GM03348 (cell line): ENCODE data around the gene OR10G3.
"Not testable (repeated sequence)": the region's sequence is repeated elsewhere in the genome, so short reads cannot be mapped to it uniquely, and the experiment has no call there.

Experiments used
- DNase-seq: peaks from one replicate; pipeline ENCODE4 v3.0.0; 2012; ENCODE audit warnings: low spot score

Gene OR10G3

GRCh38 chr14:21579976-21580375, at the start of gene OR10G3:
OR10G3 (minus strand) TSS chr14:21580076; CDS start chr14:21570744, 9,332 bp downstream.
- no peak for DNase-seq

GRCh38 chr14:21626491-21627230, 46.8 kb upstream of the OR10G3 start:
- no peak for DNase-seq

DNA sequence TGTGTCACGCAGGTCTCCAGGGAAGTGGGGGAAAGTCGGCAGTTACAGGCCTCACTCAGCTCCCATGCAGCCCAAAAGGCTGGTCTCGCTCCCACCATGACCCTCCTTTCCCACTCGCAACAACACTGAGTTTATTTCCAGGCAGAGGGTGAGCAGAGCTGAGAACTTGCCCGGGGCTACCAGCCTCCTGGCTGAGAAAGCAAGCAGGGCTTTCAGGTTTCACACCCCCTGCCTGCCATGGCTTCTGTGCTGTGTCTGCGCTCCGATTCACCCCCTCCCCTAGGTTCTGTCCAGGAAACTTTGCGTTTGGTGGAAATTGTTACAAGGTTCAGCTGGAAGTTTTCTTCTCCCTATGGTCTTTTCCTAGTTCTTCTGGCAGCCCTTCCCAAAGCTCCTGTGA, 37.7 kb upstream of the OR10G3 start:
- DNase-seq = no peak

DNA sequence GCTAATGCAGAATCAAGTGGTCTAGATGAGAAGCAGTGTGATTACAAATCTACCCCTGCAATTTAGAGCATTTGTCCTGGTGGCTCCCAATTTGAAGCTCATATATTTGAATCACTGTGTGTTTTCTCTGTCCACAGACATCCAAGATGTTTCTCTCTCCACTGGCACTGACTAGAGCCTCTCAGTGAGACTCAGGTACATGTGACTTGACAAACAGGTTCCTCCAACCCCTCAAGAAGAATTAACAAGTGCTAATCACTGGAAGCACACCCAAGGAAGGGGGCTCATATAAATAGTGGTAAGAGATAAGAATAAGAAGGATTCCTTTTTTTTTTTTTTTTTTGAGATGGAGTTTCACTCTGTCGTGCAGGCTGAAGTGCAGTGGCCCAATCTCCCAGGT, 34.4 kb upstream of the OR10G3 start:
- no peak for DNase-seq

GRCh38 chr14:21612324-21612723, 32.4 kb upstream of the OR10G3 start:
- DNase-seq = no peak

- DNase-seq = not testable (repeated sequence)
Measured at GRCh38 chr14:21602181-21602580, 22.3 kb upstream of the OR10G3 start.

GRCh38 chr14:21589317-21589716, 9.4 kb upstream of the OR10G3 start:
- DNase-seq = no peak

- DNase-seq = no peak
Measured at GRCh38 chr14:21575661-21576060, 4.2 kb downstream of the OR10G3 start.

- DNase-seq = no peak
Measured at GRCh38 chr14:21572604-21573003, 7.3 kb downstream of the OR10G3 start.

- no peak for DNase-seq
Measured at GRCh38 chr14:21558703-21559170, 21.1 kb downstream of the OR10G3 start.

- peak; percentile 80 for DNase-seq
Measured at GRCh38 chr14:21557084-21557901, 22.6 kb downstream of the OR10G3 start.

GRCh38 chr14:21556378-21557083, 23.3 kb downstream of the OR10G3 start:
- no peak for DNase-seq

DNA sequence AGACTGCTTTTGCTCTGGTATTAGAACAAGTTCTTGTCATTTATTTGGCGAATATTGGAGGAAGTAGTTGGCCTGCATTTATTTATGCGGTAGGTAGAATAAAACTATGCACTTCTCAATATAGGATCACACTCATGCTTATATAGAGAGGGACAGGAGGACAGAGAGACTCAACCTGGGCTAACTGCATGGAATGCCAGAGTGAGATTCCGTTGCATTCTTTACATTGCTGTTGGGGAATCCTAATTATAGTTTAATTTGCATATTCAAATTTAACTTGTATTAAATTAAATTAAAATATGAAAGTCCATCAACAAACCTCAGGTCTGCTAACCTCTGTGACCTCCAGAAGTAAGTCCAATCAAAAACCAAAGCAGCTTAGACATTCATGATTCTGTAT, 26.6 kb downstream of the OR10G3 start:
- DNase-seq = no peak

GRCh38 chr14:21544588-21544987, 35.3 kb downstream of the OR10G3 start:
- DNase-seq = not testable (repeated sequence)

- no peak for DNase-seq
Measured at GRCh38 chr14:21543963-21544362, 35.9 kb downstream of the OR10G3 start.

DNA sequence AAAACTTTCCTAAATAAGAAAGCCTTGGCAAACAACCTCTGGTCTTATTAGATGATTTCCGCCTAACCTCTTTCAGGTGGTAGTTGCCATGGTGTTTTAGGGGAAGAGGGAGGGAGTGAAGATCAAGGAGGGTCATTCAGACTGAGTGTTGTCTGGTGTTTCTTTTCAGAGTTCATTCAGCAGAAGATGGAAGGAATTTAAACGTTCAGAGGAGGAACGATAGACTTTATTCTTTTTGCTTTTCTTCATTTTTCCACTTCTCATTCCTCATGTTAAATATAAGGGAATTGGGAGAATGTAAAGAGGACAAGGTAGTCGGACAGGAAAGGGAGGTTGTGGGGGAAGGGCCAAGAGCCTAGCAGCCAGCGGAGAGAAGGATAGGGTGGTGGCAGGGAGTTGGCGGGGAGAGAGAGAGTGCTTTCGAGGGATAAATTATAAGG, 36.3 kb downstream of the OR10G3 start:
- DNase-seq = no peak

DNA sequence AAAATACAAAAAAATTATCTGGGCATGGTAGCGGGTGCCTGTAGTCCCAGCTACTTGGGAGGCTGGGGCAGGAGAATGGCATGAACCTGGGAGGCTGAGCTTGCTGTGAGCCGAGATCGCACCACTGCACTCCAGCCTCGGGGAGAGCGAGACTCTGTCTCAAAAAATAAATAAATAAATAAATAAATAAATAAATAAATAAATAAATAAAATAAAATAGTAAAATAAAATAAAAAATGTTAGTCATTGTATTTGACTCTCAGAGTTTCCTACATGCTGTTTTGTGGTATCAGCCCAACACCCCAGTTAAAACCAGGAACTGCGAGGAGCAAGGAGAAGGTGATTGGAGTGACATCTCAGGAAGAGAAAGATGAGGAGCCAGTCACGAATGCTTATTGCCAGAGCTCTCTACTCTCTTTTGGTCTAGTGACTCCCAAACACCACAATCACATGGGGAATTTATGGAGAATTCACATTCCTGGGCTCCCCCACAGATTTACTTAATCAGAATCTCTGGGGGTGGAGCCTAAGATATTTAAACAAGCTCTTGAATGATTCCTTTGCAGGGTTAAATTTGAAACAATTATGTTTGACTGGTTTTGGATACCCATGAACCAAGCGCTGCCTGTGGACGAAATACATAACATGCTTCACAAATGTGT, 38.3 kb downstream of the OR10G3 start:
- no peak for DNase-seq

- DNase-seq = no peak
Measured at GRCh38 chr14:21539189-21539940, 40.5 kb downstream of the OR10G3 start.

DNA sequence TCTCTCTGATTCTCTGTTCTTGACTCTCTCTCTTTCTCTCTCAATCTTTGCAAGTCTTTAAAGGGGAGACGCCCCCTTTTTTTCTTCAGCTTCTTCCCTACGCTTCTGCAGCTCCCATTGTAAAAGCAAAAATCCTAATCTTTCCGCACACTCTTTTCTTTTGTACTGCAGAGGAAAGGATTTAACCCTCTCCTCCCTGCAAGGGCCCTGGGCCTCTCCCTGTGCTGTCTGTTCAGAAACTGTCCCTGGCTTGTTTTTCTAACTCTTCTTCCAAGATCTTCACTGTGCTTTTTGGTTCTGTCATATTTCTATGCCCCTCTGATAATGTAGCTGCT, 42.8 kb downstream of the OR10G3 start:
- no peak for DNase-seq

DNA sequence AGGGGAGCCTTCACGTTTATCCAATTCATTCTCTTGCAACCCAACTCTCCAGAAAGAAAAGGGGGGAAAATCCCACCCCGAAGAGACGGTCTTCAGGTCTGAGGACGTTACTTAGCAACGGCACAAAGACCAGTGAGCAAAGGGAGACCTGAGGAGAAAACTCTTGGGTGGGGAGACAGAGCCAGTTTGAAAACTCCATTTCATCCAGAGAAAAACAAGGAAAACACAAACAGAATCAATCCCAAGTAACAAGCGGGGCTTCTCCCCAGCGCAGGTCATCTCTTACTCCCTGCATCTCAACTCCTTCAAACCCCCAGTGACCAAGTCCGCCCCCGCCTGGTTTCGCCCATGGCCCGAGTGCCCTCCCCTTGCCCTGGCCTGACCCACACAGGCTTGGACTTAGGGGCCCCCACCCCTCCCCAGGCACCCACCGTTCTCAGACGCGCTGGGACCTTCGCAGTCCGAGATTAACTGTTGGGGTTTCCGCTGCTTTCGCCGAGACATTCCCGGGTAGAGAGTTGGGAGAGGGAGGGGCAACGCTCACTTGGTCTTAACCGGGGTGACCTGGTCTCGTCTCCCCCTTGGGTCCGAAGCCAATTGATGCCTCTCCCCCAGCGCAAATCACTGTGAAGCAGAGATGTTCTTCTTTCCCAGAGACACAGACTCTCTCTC, 43.3 kb downstream of the OR10G3 start:
- DNase-seq = no peak
